HEK293 (cell line): Measurements from ENCODE around the gene GNS.

Experiments used
- CTCF ChIA-PET: fragments of 350-600 bp; formaldehyde crosslinking; extraction: SDS; loops from one replicate; lab custom pipeline; 2021; ENCODE audit warnings: antibody characterized with exemption; lab: Yijun Ruan, JAX
- POLR2A ChIA-PET: fragments of 300-600 bp; formaldehyde crosslinking; extraction: SDS; loops from one replicate; lab custom pipeline; 2020; ENCODE audit warnings: antibody characterized with exemption, inconsistent platforms; lab: Yijun Ruan, JAX
- H3K27ac ChIP-seq: fragments of 200-500 bp; sonication (Bioruptor generic); 2 replicates; pipeline ENCODE4 v1.5.1; 2014; ENCODE audit warnings: low read depth, low read length, control low read depth, inconsistent platforms; ENCODE audit errors: extremely low read depth
- H3K36me3 ChIP-seq, 2 experiments: fragments of 200-500 bp in 1 of 2; sonication (Bioruptor generic) in 1 of 2; 1 replicate in 1 of 2; 2 replicates in 1 of 2; pipeline ENCODE4 v1.5.1; 2014 to 2017; ENCODE audit warnings: inconsistent platforms in 2 of 2, low read length in 2 of 2; ENCODE audit not compliant: control insufficient read depth in 2 of 2, insufficient read depth in 1 of 2
- H3K4me1 ChIP-seq: fragments of 200-500 bp; sonication (Bioruptor generic); 2 replicates; pipeline ENCODE4 v1.5.1; 2014; ENCODE audit warnings: mild to moderate bottlenecking, low read length, inconsistent platforms; ENCODE audit not compliant: control insufficient read depth, insufficient read depth
- H3K4me3 ChIP-seq: 2 replicates; pipeline ENCODE4 v1.5.1; 2011; ENCODE audit warnings: low read depth, mild to moderate bottlenecking, control low read depth, low read length, moderate library complexity
- H3K9me3 ChIP-seq: fragments of 200-500 bp; sonication (Bioruptor generic); 2 replicates; pipeline ENCODE4 v1.5.1; 2014; ENCODE audit warnings: low read depth, low read length, inconsistent platforms; ENCODE audit not compliant: control insufficient read depth, insufficient read depth
- GFI1B ChIP-seq: fragments of 450-650 bp; formaldehyde crosslinking; IDR thresholded peaks from 2 replicates; pipeline ENCODE4 v1.5.1; 2016; ENCODE audit warnings: missing biosample characterization, missing genetic modification characterization
- KLF8 ChIP-seq: fragments of 450-650 bp; formaldehyde crosslinking; IDR thresholded peaks from 2 replicates; pipeline ENCODE4 v1.5.1; 2016; ENCODE audit warnings: missing biosample characterization, missing genetic modification characterization
- SCRT1 ChIP-seq: fragments of 450-650 bp; formaldehyde crosslinking; IDR thresholded peaks from 2 replicates; pipeline ENCODE4 v1.5.1; 2016; ENCODE audit warnings: missing biosample characterization, missing genetic modification characterization, borderline replicate concordance
- SETDB1 ChIP-seq: IDR thresholded peaks from one replicate; pipeline ENCODE4 v1.6.1; 2017; ENCODE audit warnings: mild to moderate bottlenecking, low read length, moderate library complexity, mixed read lengths; ENCODE audit not compliant: insufficient read length
- SP3 ChIP-seq: fragments of 450-650 bp; formaldehyde crosslinking; IDR thresholded peaks from 2 replicates; pipeline ENCODE4 v1.5.1; 2016; ENCODE audit warnings: missing biosample characterization, missing genetic modification characterization
- ZBTB20 ChIP-seq: fragments of 450-650 bp; formaldehyde crosslinking; IDR thresholded peaks from 2 replicates; pipeline ENCODE4 v1.5.1; 2016; ENCODE audit warnings: missing biosample characterization, missing genetic modification characterization
- ZEB2 ChIP-seq: fragments of 450-650 bp; formaldehyde crosslinking; IDR thresholded peaks from 2 replicates; pipeline ENCODE4 v1.5.1; 2016; ENCODE audit warnings: missing biosample characterization, missing genetic modification characterization
- ZNF223 ChIP-seq: fragments of 450-650 bp; formaldehyde crosslinking; IDR thresholded peaks from 2 replicates; pipeline ENCODE4 v1.5.1; 2016; ENCODE audit warnings: missing biosample characterization, missing genetic modification characterization
- ZNF239 ChIP-seq: fragments of 450-650 bp; formaldehyde crosslinking; IDR thresholded peaks from 2 replicates; pipeline ENCODE4 v1.5.1; 2016; ENCODE audit warnings: missing biosample characterization, missing genetic modification characterization
- ZNF416 ChIP-seq: fragments of 450-650 bp; formaldehyde crosslinking; IDR thresholded peaks from 2 replicates; pipeline ENCODE4 v1.5.1; 2016; ENCODE audit warnings: missing biosample characterization, missing genetic modification characterization
- ZNF501 ChIP-seq: fragments of 450-650 bp; formaldehyde crosslinking; IDR thresholded peaks from 2 replicates; pipeline ENCODE4 v1.5.1; 2016; ENCODE audit warnings: missing biosample characterization, missing genetic modification characterization
- ZNF561 ChIP-seq: fragments of 450-650 bp; IDR thresholded peaks from 2 replicates; pipeline ENCODE4 v1.5.1; 2018; ENCODE audit warnings: missing biosample characterization, missing genetic modification characterization, borderline replicate concordance
- ZNF624 ChIP-seq: fragments of 450-650 bp; formaldehyde crosslinking; IDR thresholded peaks from 2 replicates; pipeline ENCODE4 v1.5.1; 2017; ENCODE audit warnings: missing biosample characterization, missing genetic modification characterization
- TF ChIP-seq, protein P1 (sequence below): fragments of 450-650 bp; formaldehyde crosslinking; IDR thresholded peaks from 2 replicates; pipeline ENCODE4 v1.5.1; 2016; ENCODE audit warnings: missing biosample characterization, missing genetic modification characterization
- TF ChIP-seq, protein P2 (sequence below): fragments of 450-650 bp; formaldehyde crosslinking; IDR thresholded peaks from 2 replicates; pipeline ENCODE4 v1.5.1; 2016; ENCODE audit warnings: missing biosample characterization, missing genetic modification characterization
- TF ChIP-seq, protein P3 (sequence below): fragments of 450-650 bp; formaldehyde crosslinking; IDR thresholded peaks from 2 replicates; pipeline ENCODE4 v1.5.1; 2016; ENCODE audit warnings: missing biosample characterization, missing genetic modification characterization
- TF ChIP-seq, protein P4 (sequence below): fragments of 450-650 bp; formaldehyde crosslinking; IDR thresholded peaks from 2 replicates; pipeline ENCODE4 v1.5.1; 2017; ENCODE audit warnings: missing biosample characterization, missing genetic modification characterization

The GNS gene

DNA sequence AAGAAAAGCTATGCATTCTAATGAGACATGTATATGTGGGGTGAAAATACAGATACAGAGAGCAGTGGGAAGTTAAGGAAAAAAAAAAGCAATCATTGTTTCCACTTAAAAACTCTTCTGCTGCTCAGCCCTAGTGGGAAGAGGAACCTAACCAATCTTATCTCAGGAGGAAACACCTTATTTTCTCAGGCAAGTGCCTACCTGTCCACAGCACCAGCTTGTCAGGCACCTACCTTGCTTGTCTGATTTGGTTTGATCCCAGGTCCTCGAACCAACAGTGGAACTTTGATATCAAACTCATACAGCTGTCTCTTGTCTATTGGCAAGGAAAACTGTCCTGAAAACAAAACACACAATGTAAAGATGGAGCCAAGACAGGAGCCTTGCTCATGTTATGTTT, 22.4 kb downstream of the GNS start:
- H3K4me1 ChIP-seq = no peaks in the 10 kb centered on the region
- peaks cover 4 to 78% of the 10 kb centered on the region in 2 experiments for H3K36me3 ChIP-seq
- no peak for TF ChIP-seq SETDB1
- TF ChIP-seq, protein P1, sequence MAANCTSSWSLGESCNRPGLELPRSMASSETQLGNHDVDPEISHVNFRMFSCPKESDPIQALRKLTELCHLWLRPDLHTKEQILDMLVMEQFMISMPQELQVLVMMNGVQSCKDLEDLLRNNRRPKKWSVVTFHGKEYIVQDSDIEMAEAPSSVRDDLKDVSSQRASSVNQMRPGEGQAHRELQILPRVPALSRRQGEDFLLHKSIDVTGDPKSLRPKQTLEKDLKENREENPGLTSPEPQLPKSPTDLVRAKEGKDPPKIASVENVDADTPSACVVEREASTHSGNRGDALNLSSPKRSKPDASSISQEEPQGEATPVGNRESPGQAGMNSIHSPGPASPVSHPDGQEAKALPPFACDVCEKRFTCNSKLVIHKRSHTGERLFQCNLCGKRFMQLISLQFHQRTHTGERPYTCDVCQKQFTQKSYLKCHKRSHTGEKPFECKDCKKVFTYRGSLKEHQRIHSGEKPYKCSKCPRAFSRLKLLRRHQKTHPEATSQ = no peak
- TF ChIP-seq ZNF239 (tag by site-specific recombination) = no peak
- no peak for TF ChIP-seq GFI1B (tag by site-specific recombination)
- no peak for TF ChIP-seq ZNF416 (tag by site-specific recombination)
- TF ChIP-seq, protein P2, sequence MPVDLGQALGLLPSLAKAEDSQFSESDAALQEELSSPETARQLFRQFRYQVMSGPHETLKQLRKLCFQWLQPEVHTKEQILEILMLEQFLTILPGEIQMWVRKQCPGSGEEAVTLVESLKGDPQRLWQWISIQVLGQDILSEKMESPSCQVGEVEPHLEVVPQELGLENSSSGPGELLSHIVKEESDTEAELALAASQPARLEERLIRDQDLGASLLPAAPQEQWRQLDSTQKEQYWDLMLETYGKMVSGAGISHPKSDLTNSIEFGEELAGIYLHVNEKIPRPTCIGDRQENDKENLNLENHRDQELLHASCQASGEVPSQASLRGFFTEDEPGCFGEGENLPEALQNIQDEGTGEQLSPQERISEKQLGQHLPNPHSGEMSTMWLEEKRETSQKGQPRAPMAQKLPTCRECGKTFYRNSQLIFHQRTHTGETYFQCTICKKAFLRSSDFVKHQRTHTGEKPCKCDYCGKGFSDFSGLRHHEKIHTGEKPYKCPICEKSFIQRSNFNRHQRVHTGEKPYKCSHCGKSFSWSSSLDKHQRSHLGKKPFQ (tag by site-specific recombination) = no peak
- no peak for TF ChIP-seq ZNF501 (tag by site-specific recombination)
- no peak for TF ChIP-seq ZBTB20 (tag by site-specific recombination)
- ChIA-PET POLR2A (no interaction called here), CTCF (no interaction called here)
- no peak overlapping the region for H3K4me3 ChIP-seq
- no peaks in the 10 kb centered on the region for H3K9me3 ChIP-seq
- no peak overlapping the region for H3K27ac ChIP-seq

DNA sequence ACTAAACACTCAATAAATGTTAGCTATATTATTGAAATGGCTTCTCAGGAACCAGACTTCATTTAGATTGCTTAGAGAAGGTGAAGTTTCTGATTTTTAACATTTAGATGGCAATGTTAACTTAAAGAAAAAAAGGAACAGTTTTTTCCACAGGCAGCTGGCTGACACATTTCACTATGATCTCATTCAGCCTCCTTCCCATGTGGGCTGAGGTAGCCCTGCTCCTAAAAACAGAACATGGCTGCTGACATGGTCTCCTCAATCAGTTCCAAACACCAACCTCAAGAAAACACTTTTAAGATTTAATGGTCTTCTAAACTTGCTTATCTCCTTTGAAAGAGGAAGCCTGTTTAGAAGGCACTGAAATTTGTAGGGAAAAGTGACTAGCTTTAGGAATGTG, 23.8 kb downstream of the GNS start:
- TF ChIP-seq SCRT1 (tag by site-specific recombination) (no peak), ZNF561 (tag by site-specific recombination) (no peak), ZEB2 (tag by site-specific recombination) (no peak), ZNF501 (tag by site-specific recombination) (no peak), ZNF624 (tag by site-specific recombination) (no peak), ZNF223 (tag by site-specific recombination) (no peak), SP3 (tag by site-specific recombination) (no peak)
- TF ChIP-seq, protein P3, sequence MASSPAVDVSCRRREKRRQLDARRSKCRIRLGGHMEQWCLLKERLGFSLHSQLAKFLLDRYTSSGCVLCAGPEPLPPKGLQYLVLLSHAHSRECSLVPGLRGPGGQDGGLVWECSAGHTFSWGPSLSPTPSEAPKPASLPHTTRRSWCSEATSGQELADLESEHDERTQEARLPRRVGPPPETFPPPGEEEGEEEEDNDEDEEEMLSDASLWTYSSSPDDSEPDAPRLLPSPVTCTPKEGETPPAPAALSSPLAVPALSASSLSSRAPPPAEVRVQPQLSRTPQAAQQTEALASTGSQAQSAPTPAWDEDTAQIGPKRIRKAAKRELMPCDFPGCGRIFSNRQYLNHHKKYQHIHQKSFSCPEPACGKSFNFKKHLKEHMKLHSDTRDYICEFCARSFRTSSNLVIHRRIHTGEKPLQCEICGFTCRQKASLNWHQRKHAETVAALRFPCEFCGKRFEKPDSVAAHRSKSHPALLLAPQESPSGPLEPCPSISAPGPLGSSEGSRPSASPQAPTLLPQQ = no peak
- TF ChIP-seq, protein P4, sequence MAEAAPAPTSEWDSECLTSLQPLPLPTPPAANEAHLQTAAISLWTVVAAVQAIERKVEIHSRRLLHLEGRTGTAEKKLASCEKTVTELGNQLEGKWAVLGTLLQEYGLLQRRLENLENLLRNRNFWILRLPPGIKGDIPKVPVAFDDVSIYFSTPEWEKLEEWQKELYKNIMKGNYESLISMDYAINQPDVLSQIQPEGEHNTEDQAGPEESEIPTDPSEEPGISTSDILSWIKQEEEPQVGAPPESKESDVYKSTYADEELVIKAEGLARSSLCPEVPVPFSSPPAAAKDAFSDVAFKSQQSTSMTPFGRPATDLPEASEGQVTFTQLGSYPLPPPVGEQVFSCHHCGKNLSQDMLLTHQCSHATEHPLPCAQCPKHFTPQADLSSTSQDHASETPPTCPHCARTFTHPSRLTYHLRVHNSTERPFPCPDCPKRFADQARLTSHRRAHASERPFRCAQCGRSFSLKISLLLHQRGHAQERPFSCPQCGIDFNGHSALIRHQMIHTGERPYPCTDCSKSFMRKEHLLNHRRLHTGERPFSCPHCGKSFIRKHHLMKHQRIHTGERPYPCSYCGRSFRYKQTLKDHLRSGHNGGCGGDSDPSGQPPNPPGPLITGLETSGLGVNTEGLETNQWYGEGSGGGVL (tag by site-specific recombination) = no peak
- peaks cover 4 to 69% of the 10 kb centered on the region in 2 experiments for H3K36me3 ChIP-seq
- H3K4me1 ChIP-seq = no peaks in the 10 kb centered on the region
- no peak overlapping the region for H3K4me3 ChIP-seq
- H3K9me3 ChIP-seq = no peaks in the 10 kb centered on the region
- ChIA-PET POLR2A (no interaction called here), CTCF (interaction anchor here (1.0 kb wide), 1 partner anchor 67 kb away, joined by 3 read pairs; no protein-coding TSS in a partner anchor)
- no peak overlapping the region for H3K27ac ChIP-seq

DNA sequence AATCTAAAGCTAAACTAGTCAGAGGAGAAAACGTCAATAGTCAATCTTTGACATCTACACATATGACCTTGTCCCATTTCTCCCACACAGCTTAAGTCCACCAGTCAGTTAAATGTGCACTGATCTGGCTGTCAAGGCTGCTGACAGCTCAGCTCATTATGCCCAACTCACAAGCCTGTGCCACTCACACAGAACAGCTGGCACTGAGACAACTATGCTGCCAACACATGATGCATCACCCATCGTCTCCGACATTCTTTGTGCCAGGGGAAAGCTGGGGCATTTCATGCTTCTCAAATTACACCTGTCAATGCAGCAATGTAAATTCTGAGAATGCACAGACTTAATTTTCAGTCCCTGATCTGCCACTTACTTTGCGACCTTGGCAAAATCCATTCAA, 25.3 kb downstream of the GNS start:
- Histone ChIP-seq H3K36me3 (peaks cover 4 to 53% of the 10 kb centered on the region in 2 experiments), H3K4me1 (no peaks in the 10 kb centered on the region), H3K9me3 (no peaks in the 10 kb centered on the region), H3K27ac (no peak overlapping the region), H3K4me3 (no peak overlapping the region)
- POLR2A ChIA-PET = no interaction called here
- CTCF ChIA-PET = interaction anchor here (0.6 to 1.3 kb wide), 2 partner anchors 62 to 175 kb away, joined by 4 read pairs; no protein-coding TSS in a partner anchor
- no peak for TF ChIP-seq KLF8 (tag by site-specific recombination)
- no peak for TF ChIP-seq SCRT1 (tag by site-specific recombination)
